SKM-1 treated with dmso at 0.1 percent for 144 hours (cell line): ENCODE results near the gene MYO18A.

Experiments used
- DNase-seq: peaks from one replicate; lab custom pipeline; 2025; ENCODE audit not compliant: unreplicated experiment; lab: John Stamatoyannopoulos, UW

The MYO18A gene

GRCh38 chr17:29038085-29038795 lies 142.0 kb downstream of the MYO18A start:
- DNase-seq, result no peak

- no peak for DNase-seq
Measured at GRCh38 chr17:29037739-29038084, 142.5 kb downstream of the MYO18A start.

GRCh38 chr17:29036584-29036983 lies 143.6 kb downstream of the MYO18A start:
- DNase-seq, result no peak

GRCh38 chr17:29034510-29034909 lies 145.7 kb downstream of the MYO18A start:
- no peak for DNase-seq

- DNase-seq, result no peak
Measured at GRCh38 chr17:29032857-29033197, 147.4 kb downstream of the MYO18A start.

- DNase-seq, result no peak
Measured at GRCh38 chr17:29032013-29032856, 148.0 kb downstream of the MYO18A start.

- DNase-seq, result peak; percentile 12
Measured at GRCh38 chr17:29031488-29031887, 148.7 kb downstream of the MYO18A start.

- DNase-seq, result no peak
Measured at GRCh38 chr17:29024316-29024952, 155.8 kb downstream of the MYO18A start.

- no peak for DNase-seq
Measured at GRCh38 chr17:29022074-29022473, 158.1 kb downstream of the MYO18A start.

- no peak for DNase-seq
Measured at GRCh38 chr17:29021226-29021625, 159.0 kb downstream of the MYO18A start.
